HEK293T (cell line): Measurements from ENCODE around the gene PCYT2.

Source experiments
- CTCF ChIA-PET: fragments of 350-600 bp; formaldehyde crosslinking; extraction: SDS; loops from one replicate; lab custom pipeline; 2021; ENCODE audit warnings: antibody characterized with exemption, inconsistent platforms; lab: Yijun Ruan, JAX
- POLR2A ChIA-PET: fragments of 350-600 bp; formaldehyde crosslinking; extraction: SDS; loops from one replicate; lab custom pipeline; 2020; ENCODE audit warnings: antibody characterized with exemption, inconsistent platforms; lab: Yijun Ruan, JAX
- DNase-seq: peaks from one replicate; pipeline ENCODE4 v3.0.0; 2012; ENCODE audit warnings: mixed read lengths; ENCODE audit errors: extremely low spot score
- ARNT ChIP-seq: fragments of 450-650 bp; IDR thresholded peaks from 2 replicates; pipeline ENCODE4 v1.6.1; 2017; ENCODE audit warnings: mild to moderate bottlenecking
- BHLHE40 ChIP-seq: fragments of 450-650 bp; IDR thresholded peaks from 2 replicates; pipeline ENCODE4 v1.6.1; 2016; ENCODE audit warnings: mild to moderate bottlenecking, moderate library complexity, borderline replicate concordance
- CTBP1 ChIP-seq: fragments of 450-650 bp; IDR thresholded peaks from 2 replicates; pipeline ENCODE4 v1.6.1; 2016; ENCODE audit warnings: borderline replicate concordance
- ELF4 ChIP-seq: fragments of 450-650 bp; IDR thresholded peaks from 2 replicates; pipeline ENCODE4 v1.6.1; 2017; ENCODE audit warnings: antibody characterized with exemption
- FOXA1 ChIP-seq: fragments of 450-650 bp; IDR thresholded peaks from 2 replicates; pipeline ENCODE4 v1.6.1; 2016; ENCODE audit warnings: mild to moderate bottlenecking
- FOXK2 ChIP-seq: fragments of 450-650 bp; IDR thresholded peaks from 2 replicates; pipeline ENCODE4 v1.6.1; 2016; ENCODE audit warnings: mild to moderate bottlenecking
- FOXM1 ChIP-seq: fragments of 450-650 bp; IDR thresholded peaks from 2 replicates; pipeline ENCODE4 v1.6.1; 2017; ENCODE audit warnings: mild to moderate bottlenecking, borderline replicate concordance
- HDGF ChIP-seq: fragments of 450-650 bp; IDR thresholded peaks from 2 replicates; pipeline ENCODE4 v1.6.1; 2017; ENCODE audit warnings: antibody characterized with exemption, borderline replicate concordance
- L3MBTL2 ChIP-seq: fragments of 450-650 bp; conservative IDR thresholded peaks from 2 replicates; pipeline ENCODE4 v1.6.1; 2016; ENCODE audit warnings: mild to moderate bottlenecking
- LEF1 ChIP-seq: fragments of 450-650 bp; IDR thresholded peaks from 2 replicates; pipeline ENCODE4 v1.6.1; 2017; ENCODE audit warnings: mild to moderate bottlenecking, borderline replicate concordance
- NFRKB ChIP-seq: fragments of 450-650 bp; IDR thresholded peaks from 2 replicates; pipeline ENCODE4 v1.6.1; 2016; ENCODE audit warnings: mild to moderate bottlenecking, moderate library complexity
- PKNOX1 ChIP-seq: fragments of 450-650 bp; IDR thresholded peaks from 2 replicates; pipeline ENCODE4 v1.6.1; 2016
- SP1 ChIP-seq: fragments of 450-650 bp; IDR thresholded peaks from 2 replicates; pipeline ENCODE4 v1.6.1; 2017
- SUZ12 ChIP-seq: fragments of 450-650 bp; IDR thresholded peaks from 2 replicates; pipeline ENCODE4 v1.6.1; 2016; ENCODE audit warnings: mild to moderate bottlenecking
- TARDBP ChIP-seq: fragments of 450-650 bp; IDR thresholded peaks from 2 replicates; pipeline ENCODE4 v1.6.1; 2016
- ZNF384 ChIP-seq: fragments of 450-650 bp; IDR thresholded peaks from 2 replicates; pipeline ENCODE4 v1.6.1; 2016

The PCYT2 gene

GRCh38 chr17:81895400-81895799, 15.8 kb downstream of the PCYT2 start:
- DNase-seq: no peak
- ChIA-PET POLR2A (no interaction called here), CTCF (no interaction called here)
- TF ChIP-seq FOXA1 (no peak), ZNF384 (no peak), CTBP1 (no peak)

GRCh38 chr17:81891303-81891552, 20.0 kb downstream of the PCYT2 start:
- CTCF ChIA-PET: no interaction called here
- no peak for DNase-seq
- POLR2A ChIA-PET: interaction anchor here (1.0 to 3.7 kb wide), 5 partner anchors 12 to 84 kb away, joined by 3 to 21 read pairs (median 7); partner anchors contain the start of gene ARHGDIA
- TF ChIP-seq ARNT (peak; percentile 22; the same call in 1 of the 2 replicates), PKNOX1 (no peak), FOXK2 (no peak), FOXA1 (no peak)

- CTCF ChIA-PET: no interaction called here
- peak; percentile 38 for DNase-seq
- POLR2A ChIA-PET: interaction anchor here (1.8 to 3.7 kb wide), 2 partner anchors 18 to 21 kb away, joined by 10 to 21 read pairs; partner anchors contain the start of gene ARHGDIA
- TF ChIP-seq NFRKB: no peak
- TF ChIP-seq CTBP1: no peak
Observed at GRCh38 chr17:81890447-81891302, 20.5 kb downstream of the PCYT2 start.

- TF ChIP-seq HDGF (no peak), SUZ12 (no peak), FOXK2 (no peak), PKNOX1 (no peak)
- no peak for DNase-seq
- ChIA-PET POLR2A (no interaction called here), CTCF (no interaction called here)
Observed at GRCh38 chr17:81889602-81890001, 21.6 kb downstream of the PCYT2 start.

GRCh38 chr17:81888988-81889595, 22.1 kb downstream of the PCYT2 start:
- TF ChIP-seq SUZ12 (no peak), PKNOX1 (no peak), FOXK2 (no peak), FOXM1 (no peak), ARNT (no peak), NFRKB (no peak), LEF1 (no peak)
- ChIA-PET CTCF (no interaction called here), POLR2A (no interaction called here)
- no peak for DNase-seq

GRCh38 chr17:81888105-81888987, 22.9 kb downstream of the PCYT2 start:
- DNase-seq: no peak
- POLR2A ChIA-PET: interaction anchor here (0.8 kb wide), 1 partner anchor 21 kb away, joined by 3 read pairs; no protein-coding TSS in a partner anchor
- TF ChIP-seq SUZ12: no peak
- TF ChIP-seq SP1: no peak
- TF ChIP-seq L3MBTL2: no peak
- no peak for TF ChIP-seq CTBP1
- no peak for TF ChIP-seq BHLHE40
- TF ChIP-seq PKNOX1: no peak
- no peak for TF ChIP-seq FOXK2
- no peak for TF ChIP-seq ARNT
- no peak for TF ChIP-seq TARDBP
- TF ChIP-seq ELF4: no peak
- no peak for TF ChIP-seq LEF1
- CTCF ChIA-PET: no interaction called here
